HEK293 (cell line): ENCODE measurements around the gene DUSP22.

Experiments used
- CTCF ChIA-PET: fragments of 350-600 bp; formaldehyde crosslinking; extraction: SDS; loops from one replicate; lab custom pipeline; 2021; ENCODE audit warnings: antibody characterized with exemption; lab: Yijun Ruan, JAX
- POLR2A ChIA-PET: fragments of 300-600 bp; formaldehyde crosslinking; extraction: SDS; loops from one replicate; lab custom pipeline; 2020; ENCODE audit warnings: antibody characterized with exemption, inconsistent platforms; lab: Yijun Ruan, JAX
- H3K27ac ChIP-seq: fragments of 200-500 bp; sonication (Bioruptor generic); 2 replicates; pipeline ENCODE4 v1.5.1; 2014; ENCODE audit warnings: low read depth, low read length, control low read depth, inconsistent platforms; ENCODE audit errors: extremely low read depth
- H3K36me3 ChIP-seq, 2 experiments: fragments of 200-500 bp in 1 of 2; sonication (Bioruptor generic) in 1 of 2; 1 replicate in 1 of 2; 2 replicates in 1 of 2; pipeline ENCODE4 v1.5.1; 2014 to 2017; ENCODE audit warnings: inconsistent platforms in 2 of 2, low read length in 2 of 2; ENCODE audit not compliant: control insufficient read depth in 2 of 2, insufficient read depth in 1 of 2
- H3K4me1 ChIP-seq: fragments of 200-500 bp; sonication (Bioruptor generic); 2 replicates; pipeline ENCODE4 v1.5.1; 2014; ENCODE audit warnings: mild to moderate bottlenecking, low read length, inconsistent platforms; ENCODE audit not compliant: control insufficient read depth, insufficient read depth
- H3K4me3 ChIP-seq: 2 replicates; pipeline ENCODE4 v1.5.1; 2011; ENCODE audit warnings: low read depth, mild to moderate bottlenecking, control low read depth, low read length, moderate library complexity
- H3K9me3 ChIP-seq: fragments of 200-500 bp; sonication (Bioruptor generic); 2 replicates; pipeline ENCODE4 v1.5.1; 2014; ENCODE audit warnings: low read depth, low read length, inconsistent platforms; ENCODE audit not compliant: control insufficient read depth, insufficient read depth
- ZBTB48 ChIP-seq: fragments of 450-650 bp; formaldehyde crosslinking; IDR thresholded peaks from 2 replicates; pipeline ENCODE4 v1.5.1; 2016; ENCODE audit warnings: missing biosample characterization, missing genetic modification characterization
- ZNF16 ChIP-seq: fragments of 450-650 bp; formaldehyde crosslinking; IDR thresholded peaks from 2 replicates; pipeline ENCODE4 v1.5.1; 2016; ENCODE audit warnings: low read depth, missing biosample characterization, missing genetic modification characterization
- ZNF280D ChIP-seq: fragments of 450-650 bp; formaldehyde crosslinking; IDR thresholded peaks from 2 replicates; pipeline ENCODE4 v1.5.1; 2016; ENCODE audit warnings: missing biosample characterization, missing genetic modification characterization
- ZNF510 ChIP-seq: fragments of 450-650 bp; formaldehyde crosslinking; IDR thresholded peaks from 2 replicates; pipeline ENCODE4 v1.5.1; 2018; ENCODE audit warnings: mild to moderate bottlenecking, missing genetic modification characterization, missing biosample characterization; ENCODE audit not compliant: insufficient replicate concordance
- ZNF626 ChIP-seq: fragments of 450-650 bp; sonication (Bioruptor Pico); formaldehyde crosslinking; IDR thresholded peaks from 2 replicates; pipeline ENCODE4 v1.5.1; 2018; ENCODE audit warnings: missing biosample characterization, missing genetic modification characterization, inconsistent platforms
- ZNF639 ChIP-seq: fragments of 450-650 bp; formaldehyde crosslinking; IDR thresholded peaks from 2 replicates; pipeline ENCODE4 v1.5.1; 2016; ENCODE audit warnings: missing biosample characterization, missing genetic modification characterization
- ZNF707 ChIP-seq: fragments of 450-650 bp; formaldehyde crosslinking; IDR thresholded peaks from 2 replicates; pipeline ENCODE4 v1.5.1; 2016; ENCODE audit warnings: missing biosample characterization, missing genetic modification characterization
- TF ChIP-seq, protein P1 (sequence below): fragments of 450-650 bp; formaldehyde crosslinking; conservative IDR thresholded peaks from 2 replicates; pipeline ENCODE4 v1.5.1; 2016; ENCODE audit warnings: low read depth, missing biosample characterization, missing genetic modification characterization

The DUSP22 gene

DNA sequence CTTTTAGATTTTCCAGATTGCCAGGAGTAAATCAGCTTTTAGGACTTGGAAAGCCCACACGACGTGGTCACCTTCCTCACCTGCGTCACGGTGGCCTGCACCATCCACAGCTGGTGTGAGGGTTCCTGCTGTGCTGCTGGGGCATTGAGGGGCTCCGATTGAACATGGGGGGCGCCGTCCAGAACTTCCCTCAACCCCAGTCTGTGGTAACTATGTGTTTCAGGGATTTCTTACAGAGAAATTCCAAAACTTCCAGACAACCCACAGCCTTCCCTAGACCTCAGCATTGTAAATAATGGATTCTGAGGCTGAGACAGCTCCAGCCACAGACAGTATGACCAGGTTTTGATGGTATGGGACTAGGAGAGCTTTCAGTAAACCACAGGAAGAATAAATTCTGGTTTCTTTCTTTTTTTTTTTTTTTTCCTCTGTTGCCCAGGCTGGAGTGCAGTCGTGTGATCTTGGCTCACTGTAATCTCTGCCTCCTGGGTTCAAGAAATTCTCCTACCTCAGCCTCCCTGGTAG lies 52.6 kb downstream of the DUSP22 start:
- POLR2A ChIA-PET: interaction anchor here (0.7 kb wide), 1 partner anchor 46 kb away, joined by 11 read pairs; no protein-coding TSS in a partner anchor
- Histone ChIP-seq H3K36me3 (peaks cover 0 to 3% of the 10 kb centered on the region in 2 experiments; a peak in 1 of 3 replicates), H3K4me3 (no peak overlapping the region), H3K9me3 (no peaks in the 10 kb centered on the region), H3K4me1 (no peaks in the 10 kb centered on the region), H3K27ac (no peak overlapping the region)
- no peak for TF ChIP-seq ZNF707 (tag by site-specific recombination)
- no peak for TF ChIP-seq ZNF16 (tag by site-specific recombination)
- TF ChIP-seq ZNF639 (tag by site-specific recombination): no peak
- TF ChIP-seq ZNF510: no peak
- TF ChIP-seq ZNF626 (tag by site-specific recombination): no peak
- TF ChIP-seq, protein P1, sequence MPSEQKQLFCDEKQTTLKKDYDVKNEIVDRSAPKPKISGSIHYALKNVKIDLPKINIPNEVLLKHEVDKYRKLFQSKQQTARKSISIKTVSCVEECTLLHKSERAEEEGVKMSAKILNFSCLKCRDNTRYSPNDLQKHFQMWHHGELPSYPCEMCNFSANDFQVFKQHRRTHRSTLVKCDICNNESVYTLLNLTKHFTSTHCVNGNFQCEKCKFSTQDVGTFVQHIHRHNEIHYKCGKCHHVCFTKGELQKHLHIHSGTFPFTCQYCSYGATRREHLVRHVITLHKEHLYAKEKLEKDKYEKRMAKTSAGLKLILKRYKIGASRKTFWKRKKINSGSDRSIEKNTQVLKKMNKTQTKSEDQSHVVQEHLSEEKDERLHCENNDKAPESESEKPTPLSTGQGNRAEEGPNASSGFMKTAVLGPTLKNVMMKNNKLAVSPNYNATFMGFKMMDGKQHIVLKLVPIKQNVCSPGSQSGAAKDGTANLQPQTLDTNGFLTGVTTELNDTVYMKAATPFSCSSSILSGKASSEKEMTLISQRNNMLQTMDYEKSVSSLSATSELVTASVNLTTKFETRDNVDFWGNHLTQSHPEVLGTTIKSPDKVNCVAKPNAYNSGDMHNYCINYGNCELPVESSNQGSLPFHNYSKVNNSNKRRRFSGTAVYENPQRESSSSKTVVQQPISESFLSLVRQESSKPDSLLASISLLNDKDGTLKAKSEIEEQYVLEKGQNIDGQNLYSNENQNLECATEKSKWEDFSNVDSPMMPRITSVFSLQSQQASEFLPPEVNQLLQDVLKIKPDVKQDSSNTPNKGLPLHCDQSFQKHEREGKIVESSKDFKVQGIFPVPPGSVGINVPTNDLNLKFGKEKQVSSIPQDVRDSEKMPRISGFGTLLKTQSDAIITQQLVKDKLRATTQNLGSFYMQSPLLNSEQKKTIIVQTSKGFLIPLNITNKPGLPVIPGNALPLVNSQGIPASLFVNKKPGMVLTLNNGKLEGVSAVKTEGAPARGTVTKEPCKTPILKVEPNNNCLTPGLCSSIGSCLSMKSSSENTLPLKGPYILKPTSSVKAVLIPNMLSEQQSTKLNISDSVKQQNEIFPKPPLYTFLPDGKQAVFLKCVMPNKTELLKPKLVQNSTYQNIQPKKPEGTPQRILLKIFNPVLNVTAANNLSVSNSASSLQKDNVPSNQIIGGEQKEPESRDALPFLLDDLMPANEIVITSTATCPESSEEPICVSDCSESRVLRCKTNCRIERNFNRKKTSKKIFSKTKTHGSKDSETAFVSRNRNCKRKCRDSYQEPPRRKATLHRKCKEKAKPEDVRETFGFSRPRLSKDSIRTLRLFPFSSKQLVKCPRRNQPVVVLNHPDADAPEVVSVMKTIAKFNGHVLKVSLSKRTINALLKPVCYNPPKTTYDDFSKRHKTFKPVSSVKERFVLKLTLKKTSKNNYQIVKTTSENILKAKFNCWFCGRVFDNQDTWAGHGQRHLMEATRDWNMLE (tag by site-specific recombination): no peak
- CTCF ChIA-PET: interaction anchor here (0.9 to 1.7 kb wide), 2 partner anchors 13 to 23 kb away, joined by 4 to 5 read pairs; no protein-coding TSS in a partner anchor

GRCh38 chr6:345747-346385 lies 53.6 kb downstream of the DUSP22 start:
- H3K9me3 ChIP-seq: no peaks in the 10 kb centered on the region
- POLR2A ChIA-PET: interaction anchor here (0.7 kb wide), 1 partner anchor 47 kb away, joined by 11 read pairs; no protein-coding TSS in a partner anchor

More at GRCh38 chr6:345747-346385, 53.6 kb downstream of the DUSP22 start:
- CTCF ChIA-PET: interaction anchor here (1.7 kb wide), 1 partner anchor 24 kb away, joined by 5 read pairs; no protein-coding TSS in a partner anchor
- peaks cover 0 to 3% of the 10 kb centered on the region in 2 experiments; a peak in 1 of 3 replicates for H3K36me3 ChIP-seq
- no peak overlapping the region for H3K4me3 ChIP-seq
- TF ChIP-seq ZBTB48 (tag by site-specific recombination) (peak; percentile 26; the same call in 1 of the 2 replicates), ZNF280D (no peak)
- no peak overlapping the region for H3K27ac ChIP-seq
- no peaks in the 10 kb centered on the region for H3K4me1 ChIP-seq
